ENCODE data around the gene CPEB1. TPM values are rescaled to one million over a fixed set of nuclear protein-coding genes. Genes with fewer than 3 reads are reported as not detected.
A peak's percentile ranks its signal among the peaks of the same experiment; 100 is the strongest.

The CPEB1 gene
- total RNA-seq, 1 donor, result 3.9 TPM

DNA sequence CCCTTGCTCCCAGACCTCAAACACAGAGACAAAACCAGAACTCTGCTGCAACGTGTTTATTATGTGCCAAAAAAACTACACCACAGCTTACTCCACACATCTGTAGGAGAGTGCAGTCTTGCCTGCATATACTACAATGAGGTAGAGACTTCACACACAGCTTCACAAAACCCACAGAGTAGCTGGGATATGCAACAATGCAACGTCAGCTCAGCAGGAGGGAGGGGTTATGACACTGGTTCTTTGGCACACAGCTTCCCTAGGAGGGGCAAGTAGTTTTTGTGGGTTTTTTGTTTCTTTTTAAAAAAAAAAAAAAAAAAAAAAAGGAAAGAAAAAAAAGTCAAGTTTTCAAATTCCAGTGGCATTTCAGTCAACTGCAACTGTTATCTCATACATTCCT, 104.0 kb downstream of the CPEB1 start:
- H3K4me3 ChIP-seq (ENCODE audit: low read depth, low read length), result no peak overlapping the region
- peak; percentile 52 for DNase-seq (ENCODE audit: low read depth)
- TF ChIP-seq, protein P1, sequence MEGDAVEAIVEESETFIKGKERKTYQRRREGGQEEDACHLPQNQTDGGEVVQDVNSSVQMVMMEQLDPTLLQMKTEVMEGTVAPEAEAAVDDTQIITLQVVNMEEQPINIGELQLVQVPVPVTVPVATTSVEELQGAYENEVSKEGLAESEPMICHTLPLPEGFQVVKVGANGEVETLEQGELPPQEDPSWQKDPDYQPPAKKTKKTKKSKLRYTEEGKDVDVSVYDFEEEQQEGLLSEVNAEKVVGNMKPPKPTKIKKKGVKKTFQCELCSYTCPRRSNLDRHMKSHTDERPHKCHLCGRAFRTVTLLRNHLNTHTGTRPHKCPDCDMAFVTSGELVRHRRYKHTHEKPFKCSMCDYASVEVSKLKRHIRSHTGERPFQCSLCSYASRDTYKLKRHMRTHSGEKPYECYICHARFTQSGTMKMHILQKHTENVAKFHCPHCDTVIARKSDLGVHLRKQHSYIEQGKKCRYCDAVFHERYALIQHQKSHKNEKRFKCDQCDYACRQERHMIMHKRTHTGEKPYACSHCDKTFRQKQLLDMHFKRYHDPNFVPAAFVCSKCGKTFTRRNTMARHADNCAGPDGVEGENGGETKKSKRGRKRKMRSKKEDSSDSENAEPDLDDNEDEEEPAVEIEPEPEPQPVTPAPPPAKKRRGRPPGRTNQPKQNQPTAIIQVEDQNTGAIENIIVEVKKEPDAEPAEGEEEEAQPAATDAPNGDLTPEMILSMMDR (IDR thresholded peaks at IDR 0.05; ENCODE audit: insufficient read depth, low read depth, low read length), result no peak

DNA sequence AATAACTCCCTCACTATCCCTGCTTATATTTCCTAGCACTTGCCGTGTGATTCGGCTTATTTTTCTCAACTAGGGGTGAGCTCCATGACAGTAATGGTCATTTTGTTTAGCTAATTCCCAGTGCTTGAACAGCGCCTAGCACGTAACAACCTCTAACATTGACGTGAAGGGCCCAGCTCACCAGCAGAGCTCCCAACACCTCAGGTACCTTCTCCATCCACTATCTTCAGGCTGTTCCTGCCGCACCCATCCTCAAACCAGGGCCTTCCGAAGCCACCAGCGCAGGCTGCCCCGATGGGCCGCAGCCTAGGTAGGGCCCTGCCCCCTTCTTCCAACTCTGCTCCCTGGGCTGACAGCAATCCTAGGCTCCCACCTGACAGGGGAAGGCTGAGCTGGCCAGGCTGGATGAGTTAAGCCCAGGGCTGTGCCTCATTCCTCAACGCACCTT, 106.2 kb downstream of the CPEB1 start:
- TF ChIP-seq, protein P1 (IDR thresholded peaks at IDR 0.05; ENCODE audit: insufficient read depth, low read depth, low read length), result no peak
- peak overlapping the region; percentile 79 for H3K4me3 ChIP-seq (ENCODE audit: low read depth, low read length)
- DNase-seq (ENCODE audit: low read depth), result peak; percentile 42

DNA sequence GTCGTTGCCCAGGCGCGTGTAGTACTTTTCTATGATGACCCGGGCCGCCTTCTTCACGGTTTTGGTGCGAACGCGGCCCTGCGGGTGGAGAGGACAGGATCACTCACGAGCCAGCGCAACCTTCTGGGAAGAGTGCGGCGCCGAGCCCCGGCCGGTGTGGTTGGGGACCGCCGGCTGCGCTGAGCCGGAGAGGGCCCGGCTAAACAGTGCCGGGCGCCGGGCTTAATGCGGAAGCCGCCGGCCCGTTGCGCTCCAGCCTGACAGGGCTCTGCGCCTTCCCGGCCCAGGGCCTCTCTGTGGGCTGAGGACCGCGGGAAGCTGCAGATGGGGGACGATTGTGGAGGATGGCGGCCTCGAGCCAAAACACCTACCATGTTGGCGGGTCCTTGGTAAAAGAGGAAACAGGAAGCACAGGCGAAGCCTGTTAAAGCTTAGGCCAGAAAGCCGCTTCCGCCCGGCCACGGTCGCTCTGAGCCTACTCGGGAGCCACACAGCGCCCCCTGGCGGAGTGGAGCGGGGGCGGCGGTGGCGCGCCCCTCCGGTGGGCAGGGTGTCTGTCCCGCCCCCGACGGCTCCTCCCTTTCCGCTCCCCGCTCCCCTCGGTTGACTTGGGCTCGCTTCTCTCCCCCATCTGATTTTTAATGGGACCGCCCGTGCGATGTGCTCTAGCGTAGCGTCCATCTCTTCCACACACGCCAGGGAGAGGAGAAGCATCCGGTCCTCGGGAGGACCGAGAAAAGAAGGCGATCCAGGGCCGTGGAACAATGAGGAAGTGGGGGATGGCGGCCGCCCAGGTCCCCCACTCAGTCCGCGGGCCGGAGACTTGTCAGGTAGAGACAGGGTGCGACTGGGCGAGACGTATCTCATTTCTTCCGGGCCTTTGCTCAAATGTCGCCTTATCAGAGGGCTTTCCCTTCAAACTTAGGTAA, 106.8 kb downstream of the CPEB1 start, which contains the start of gene RPS17:
Gene RPS17, minus strand, starts transcription at position 403 of the 929 bp plus-strand sequence. Its CDS starts 29 bp downstream, at position 374.
- peak within 1 kb of the TSS; percentile 79 for H3K4me3 ChIP-seq (ENCODE audit: low read depth, low read length)
- TF ChIP-seq, protein P1 (IDR thresholded peaks at IDR 0.05; ENCODE audit: insufficient read depth, low read depth, low read length), result peak; percentile 94
- peak; percentile 96 for DNase-seq (ENCODE audit: low read depth)

DNA sequence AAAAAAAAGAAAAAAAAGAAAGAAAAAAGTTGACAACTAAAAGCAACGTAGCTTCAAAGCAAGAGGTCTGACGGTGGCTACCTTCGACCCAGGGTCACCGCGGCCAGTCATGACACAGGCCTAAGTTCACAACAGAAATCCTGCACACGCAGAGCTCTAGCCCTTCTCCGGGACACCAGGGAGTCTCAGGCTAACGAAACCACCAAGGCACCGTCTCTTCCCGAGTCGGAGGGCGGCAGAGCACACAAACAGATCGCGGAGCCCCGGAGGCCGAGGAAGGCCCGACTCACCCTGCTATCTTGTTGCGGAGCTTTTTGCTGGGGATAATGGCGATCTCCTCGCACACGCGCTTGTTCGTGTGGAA, 107.5 kb downstream of the CPEB1 start:
- TF ChIP-seq, protein P1 (IDR thresholded peaks at IDR 0.05; ENCODE audit: insufficient read depth, low read depth, low read length), result no peak
- DNase-seq (ENCODE audit: low read depth), result peak; percentile 18
- H3K4me3 ChIP-seq (ENCODE audit: low read depth, low read length), result peak overlapping the region; percentile 79

DNA sequence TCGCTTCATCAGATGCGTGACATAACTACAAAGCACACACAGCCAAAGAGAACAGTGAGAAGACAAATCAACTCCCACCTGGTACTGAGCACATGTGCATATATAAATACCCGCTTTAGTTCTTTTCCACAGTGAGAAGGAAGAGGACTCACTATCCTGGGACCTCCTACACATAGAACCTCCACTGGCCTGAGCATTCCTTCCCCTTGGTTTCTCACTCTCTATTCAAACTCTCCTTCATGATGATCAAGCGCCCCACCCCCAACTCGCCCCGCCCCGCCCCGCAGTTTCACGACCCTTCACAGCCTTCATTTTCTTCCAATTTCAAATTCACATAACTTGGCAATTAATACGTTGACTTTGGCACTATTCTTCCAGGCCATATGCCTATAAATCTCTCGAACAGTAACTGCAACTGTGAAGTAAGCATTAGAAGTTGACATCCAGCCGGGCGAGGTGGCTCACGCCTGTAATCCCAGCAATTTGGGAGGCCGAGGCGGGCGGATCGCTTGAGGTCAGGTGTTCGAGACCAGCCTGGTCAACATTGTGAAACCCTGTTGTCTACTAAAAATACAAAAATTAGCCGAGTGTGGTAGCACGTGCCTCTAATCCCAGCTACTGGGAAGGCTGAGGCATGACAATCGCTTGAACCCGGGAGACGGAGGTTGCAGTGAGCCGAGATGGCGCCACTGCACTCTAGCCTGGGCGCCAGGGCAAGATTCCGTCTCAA, 108.0 kb downstream of the CPEB1 start:
- peak overlapping the region; percentile 79 for H3K4me3 ChIP-seq (ENCODE audit: low read depth, low read length)
- TF ChIP-seq, protein P1 (IDR thresholded peaks at IDR 0.05; ENCODE audit: insufficient read depth, low read depth, low read length), result no peak
- DNase-seq (ENCODE audit: low read depth), result no peak

DNA sequence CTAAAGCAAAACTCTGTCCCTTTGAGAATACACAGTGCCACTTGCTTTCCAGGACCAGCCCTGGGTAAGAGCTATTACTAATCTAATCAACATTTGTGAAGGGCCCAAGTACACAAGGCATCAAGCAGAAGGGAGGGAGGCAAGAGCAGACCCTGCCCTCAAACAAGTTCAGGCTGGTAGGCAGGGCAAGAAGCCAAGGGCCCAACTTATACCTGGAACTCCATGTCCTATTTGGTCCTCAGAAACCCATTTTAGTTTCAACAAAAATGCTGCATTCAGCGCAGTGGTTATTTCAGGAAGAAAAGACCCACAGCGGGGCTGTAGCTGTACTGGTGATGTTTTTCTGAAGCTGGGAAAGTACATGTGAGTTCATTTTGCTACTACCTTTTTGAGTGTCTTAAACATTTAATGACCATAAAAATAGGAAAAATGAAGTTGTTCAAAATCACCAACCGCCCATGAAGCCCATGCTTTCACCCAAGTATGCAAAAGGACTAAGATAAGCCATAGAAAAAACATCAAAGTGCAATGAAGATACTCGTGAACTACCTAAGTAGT, 109.7 kb downstream of the CPEB1 start:
- TF ChIP-seq, protein P1 (IDR thresholded peaks at IDR 0.05; ENCODE audit: insufficient read depth, low read depth, low read length), result no peak
- H3K4me3 ChIP-seq (ENCODE audit: low read depth, low read length), result no peak overlapping the region
- no peak for DNase-seq (ENCODE audit: low read depth)
